HG03565 (cell line): ENCODE data around the gene MINAR1.

ENCODE experiments used
- ATAC-seq: cut with Tn5 transposase; IDR thresholded peaks from one replicate; pipeline ENCODE4 v1.9.1; 2021; ENCODE audit warnings: mild to moderate bottlenecking, moderate library complexity; ENCODE audit not compliant: unreplicated experiment

Gene MINAR1

DNA sequence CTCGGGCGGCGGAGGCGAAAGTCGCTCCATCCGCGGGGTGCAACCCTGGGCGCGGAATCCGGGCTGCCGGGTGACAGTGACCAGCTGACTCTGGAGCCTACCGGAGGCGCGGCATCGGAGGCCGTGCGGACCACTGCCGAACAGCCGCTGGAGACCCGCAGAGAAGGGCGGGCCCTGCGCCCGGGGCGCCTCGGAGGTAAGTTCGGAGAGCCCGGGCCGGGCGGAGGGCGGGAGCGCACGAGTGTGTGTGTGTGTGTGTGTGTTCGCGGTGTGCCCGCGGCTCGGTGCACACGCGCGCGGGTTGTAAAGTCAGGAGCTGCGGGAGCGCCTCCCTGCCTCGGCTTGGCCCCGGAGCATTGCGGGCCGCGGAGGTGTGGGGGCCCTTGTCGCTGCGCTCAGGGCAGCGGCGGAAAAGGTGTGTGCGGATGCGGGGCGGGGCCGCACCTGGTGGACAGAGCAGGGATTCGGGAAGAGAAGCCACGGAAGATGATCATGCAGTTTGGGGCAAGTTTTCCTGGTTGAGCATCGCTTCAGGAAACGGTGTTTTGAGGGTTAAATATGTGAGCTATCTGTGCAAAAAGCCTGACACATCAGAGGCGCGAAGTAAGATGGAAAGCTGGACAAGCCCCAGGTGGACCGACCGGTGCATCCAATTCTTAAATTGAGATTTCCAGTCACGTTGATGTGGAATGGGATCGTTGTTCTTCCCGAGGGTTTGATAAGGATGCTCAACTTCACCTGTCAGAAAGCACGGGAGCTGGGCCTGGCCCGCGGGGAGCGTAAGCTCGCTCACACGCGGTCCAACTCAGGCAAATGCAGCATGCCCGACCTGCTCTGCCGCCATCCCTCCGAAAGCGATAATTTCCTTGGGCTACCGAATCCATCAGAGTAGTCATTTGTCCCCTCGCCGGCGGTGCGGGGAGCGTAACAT lies 474 bp downstream of the MINAR1 start:
- ATAC-seq: no peak

DNA sequence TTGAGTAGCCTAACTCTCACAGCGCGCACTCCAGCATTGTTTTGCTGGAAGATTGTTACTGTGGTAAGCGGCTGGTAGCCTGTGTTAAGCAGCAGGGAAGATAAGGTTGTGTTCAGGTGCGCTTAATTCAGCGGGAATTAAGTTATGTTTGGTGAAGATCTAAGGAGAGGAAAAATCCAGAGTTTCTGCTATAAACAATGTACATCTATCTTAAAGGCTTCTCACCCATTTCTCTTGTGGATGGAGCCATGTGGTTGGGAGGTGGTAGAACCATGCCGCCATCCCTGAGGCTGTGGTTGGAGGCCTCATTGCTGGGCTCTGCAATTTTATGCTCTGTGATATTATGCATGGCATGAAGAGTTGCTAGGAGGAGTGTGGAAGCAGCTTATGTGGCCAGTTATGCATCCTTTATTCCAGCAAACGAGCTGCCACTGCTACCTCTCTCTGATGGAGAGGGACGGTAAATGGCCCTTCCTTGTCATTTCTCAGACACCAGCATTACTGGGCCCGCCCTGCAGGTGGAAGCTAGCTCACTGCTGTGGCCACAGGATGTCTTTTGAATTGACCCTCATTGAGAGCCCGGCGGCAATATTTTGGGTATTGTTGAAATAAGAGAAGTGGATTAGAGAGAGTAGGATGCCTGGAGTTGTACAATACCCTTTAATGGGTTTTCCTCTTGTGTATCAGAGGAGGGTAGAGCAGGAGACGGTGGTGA lies 1.3 kb downstream of the MINAR1 start:
- no peak for ATAC-seq

DNA sequence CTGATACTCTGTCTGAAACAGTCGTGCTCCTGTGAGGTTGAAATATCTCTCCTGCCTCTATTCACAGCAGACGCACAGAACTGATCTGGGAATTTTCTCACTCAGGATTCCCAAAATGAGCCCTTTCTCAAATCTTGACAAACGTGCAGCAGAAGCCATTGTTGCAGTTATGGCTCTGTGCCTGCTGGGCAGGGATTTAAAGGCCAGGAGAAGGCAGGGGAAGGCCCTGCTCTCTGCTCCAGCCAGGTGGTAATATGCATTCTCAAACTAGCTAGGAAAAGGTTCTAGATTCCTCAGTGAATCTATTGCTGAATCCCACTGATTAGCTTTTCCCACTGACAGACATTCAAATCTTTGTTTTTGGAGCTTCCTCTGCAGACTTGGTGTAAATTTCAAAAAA lies 2.2 kb downstream of the MINAR1 start:
- no peak for ATAC-seq

DNA sequence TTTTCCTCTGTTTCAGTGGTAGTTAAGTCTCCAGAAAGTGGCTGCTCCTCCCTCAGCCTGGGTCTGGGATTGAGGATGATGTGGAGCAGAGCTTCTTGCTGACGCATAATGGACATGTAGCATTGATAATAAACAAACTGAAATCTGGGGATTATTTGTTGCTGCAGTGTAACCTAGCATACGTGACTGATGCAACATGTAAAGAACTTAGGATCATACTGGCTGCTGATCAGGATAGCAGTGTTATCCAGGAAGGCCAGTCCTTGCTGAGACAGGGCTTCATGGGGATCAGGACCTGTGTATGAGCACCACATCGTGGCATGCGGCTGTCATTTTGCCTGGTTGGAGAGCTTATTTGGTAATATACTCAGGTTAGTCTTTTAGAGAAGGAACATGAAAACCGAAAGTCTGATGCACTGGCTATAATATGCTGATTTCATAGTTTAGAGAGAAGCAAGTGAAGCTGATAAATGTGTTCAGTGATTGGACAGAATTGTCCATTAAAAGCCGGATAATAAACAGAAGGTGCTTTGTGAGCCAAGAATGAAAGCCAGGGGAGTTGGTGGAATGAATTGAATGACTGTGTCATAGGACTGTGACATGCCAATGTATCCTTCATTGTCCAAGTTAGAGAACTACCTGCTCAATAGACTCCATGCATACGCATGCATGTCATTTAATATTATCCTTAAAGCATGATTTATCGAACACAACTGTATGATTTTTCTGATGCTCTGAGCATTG lies 4.1 kb downstream of the MINAR1 start:
- no peak for ATAC-seq

DNA sequence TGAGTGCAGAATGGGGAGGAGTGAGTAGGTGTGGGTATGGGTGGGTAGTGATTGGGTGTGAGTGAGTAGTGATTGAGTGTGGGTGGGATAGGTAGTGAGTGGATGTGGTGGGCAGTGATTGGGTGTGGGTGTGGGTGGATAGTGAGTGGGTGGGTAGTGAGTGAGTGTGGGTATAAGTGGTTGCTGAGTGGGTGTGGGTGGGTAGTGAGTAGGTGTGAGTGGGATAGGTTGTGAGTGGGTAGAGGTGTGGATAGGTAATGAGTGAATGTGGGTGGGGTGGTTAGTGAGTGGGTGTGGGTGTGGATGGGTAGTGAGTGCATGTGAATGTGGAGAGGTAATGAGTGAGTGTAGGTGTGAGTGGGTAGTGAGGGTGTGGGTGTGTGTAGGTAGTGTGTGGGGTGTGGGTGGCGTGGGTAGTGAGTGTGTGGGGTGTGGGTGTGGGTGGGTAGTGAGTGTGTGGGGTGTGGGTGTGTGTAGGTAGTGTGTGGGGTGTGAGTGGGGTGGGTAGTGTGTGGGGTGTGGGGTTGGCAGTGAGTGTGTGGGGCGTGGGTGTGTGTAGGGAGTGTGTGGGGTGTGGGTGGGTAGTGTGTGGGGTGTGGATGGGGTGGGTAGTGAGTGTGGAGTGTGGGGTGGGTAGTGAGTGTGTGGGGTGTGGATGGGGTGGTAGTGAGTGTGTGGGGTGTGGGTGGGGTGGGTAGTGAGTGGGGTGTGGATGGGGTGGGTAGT lies 5.3 kb downstream of the MINAR1 start:
- no peak for ATAC-seq

DNA sequence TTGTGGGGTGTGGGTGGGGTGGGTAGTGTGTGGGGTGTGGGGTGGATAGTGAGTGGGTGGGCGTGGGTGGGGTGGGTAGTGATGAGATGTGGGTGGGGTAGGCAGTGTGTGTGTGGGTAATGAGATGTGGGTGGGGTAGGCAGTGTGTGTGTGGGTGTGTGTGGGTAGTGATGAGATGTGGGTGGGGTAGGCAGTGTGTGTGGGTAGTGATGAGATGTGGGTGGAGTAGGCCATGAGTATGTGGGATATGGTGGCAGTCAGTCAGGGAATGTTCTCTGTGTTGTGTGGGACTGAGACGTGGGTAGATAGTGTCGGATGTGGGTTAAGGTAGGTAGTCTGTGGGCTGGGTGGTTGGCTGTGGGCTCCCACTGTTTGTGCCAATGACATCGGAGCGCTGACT lies 7.1 kb downstream of the MINAR1 start:
- no peak for ATAC-seq

DNA sequence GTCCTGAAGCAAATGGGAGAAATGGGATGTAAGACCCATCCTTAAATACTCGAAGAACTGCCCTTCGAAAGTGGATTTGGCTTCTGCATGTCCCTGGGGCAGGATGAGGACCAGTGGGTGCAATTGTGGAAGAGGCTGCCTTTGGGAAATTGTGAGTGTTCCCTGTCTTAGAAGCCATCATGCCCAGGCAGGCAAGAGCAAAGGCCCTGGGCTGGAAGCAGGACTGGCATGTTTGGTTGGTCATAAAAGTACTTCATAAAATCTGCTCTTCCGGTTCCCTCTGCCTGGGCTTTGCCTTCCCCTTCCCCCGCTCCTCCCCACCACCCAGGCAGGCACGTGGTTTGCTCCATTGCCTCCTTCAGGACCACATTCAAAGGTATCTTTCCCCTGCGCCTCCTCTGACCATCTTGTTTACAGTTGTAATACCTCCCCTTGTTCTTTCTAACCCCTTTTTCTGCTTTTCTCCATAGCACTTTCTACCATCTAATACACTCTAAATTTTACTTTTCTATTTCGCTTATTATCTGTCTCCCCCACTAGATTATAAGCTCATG lies 8.3 kb downstream of the MINAR1 start:
- no peak for ATAC-seq

DNA sequence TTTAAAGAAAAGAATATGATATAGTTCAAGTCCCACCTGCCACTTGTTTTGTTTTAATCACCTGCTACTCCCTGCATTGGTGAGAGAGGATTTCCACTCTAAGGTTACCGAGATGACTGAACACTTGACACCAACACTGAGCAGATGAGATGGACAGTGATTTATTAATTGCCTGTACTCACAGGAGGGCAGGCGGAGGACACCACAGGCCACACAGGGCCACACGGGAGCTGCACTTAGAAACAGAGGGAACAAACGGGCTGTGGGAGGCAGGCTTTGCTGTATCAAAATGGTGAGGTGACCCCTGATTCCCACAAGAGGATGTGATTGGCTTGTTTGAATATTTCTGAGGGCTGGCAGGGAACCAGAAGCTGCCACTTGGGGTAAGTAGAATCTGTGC lies 10.8 kb downstream of the MINAR1 start:
- no peak for ATAC-seq

DNA sequence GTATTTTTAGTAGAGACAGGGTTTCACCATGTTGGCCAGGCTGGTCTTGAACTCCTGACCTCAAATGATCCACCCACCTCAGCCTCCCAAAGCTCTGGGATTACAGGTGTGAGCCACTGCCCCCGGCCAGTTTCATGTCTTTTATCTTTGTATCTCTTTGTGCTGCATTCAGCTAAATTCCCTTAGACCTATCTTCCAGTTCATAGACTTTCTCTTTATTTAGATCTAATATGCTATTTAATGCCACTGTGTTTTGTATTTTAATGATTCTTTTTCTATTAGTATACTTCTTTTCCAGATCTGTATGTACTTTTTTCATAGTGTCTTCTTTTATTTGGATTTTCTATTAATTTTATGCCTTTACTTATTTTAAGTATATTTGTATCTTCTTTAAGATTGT lies 14.9 kb downstream of the MINAR1 start:
- no peak for ATAC-seq

DNA sequence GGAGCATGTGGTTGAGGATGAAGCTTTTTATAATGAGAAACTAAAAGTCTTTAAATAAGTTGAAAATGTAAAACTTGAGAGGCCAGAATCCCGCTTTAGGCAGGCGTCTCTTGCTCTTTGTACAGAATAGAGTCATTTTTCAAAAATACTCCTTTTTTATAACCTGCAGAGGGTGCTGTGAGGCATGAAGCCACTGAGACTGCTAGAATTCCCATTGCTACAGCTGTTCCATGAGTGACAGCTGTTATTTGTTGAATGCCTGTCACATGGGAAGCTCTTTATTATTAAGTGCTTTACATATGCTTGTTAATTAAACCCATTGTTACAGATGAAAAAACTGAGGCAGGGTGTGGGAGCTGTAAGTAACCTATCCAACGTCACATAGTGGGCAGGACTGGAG lies 18.5 kb downstream of the MINAR1 start:
- no peak for ATAC-seq

DNA sequence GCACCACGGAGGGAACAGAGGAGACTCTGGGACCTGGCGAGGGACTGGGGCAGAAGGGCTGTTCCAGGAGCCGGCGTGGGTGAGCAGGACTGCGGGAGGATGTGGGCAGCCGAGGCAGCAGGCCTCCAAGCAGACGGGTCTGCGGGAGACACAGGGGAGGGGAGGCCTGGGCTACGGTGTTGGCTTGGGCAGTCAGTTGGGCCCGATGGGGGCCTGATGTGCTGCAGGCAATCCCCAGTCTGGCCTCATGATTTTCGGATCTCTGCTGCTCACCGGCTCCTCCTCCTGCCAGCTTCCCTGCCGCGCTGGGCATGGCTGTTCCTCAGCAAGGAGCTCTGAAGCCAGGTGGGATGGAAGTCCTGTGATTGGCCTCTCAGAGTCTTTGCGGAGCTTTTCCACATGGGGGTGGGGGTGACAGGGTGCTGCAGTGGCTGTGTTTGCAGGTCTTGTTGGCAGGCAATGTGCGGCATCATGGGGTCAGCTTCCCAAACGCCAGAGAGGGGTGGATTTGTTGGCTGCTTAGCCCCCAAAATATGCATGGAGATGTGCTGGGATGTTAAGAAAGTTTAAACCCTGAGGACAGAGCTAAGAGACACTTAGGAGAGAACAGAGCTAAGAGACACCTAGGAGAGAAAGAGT lies 19.3 kb downstream of the MINAR1 start:
- ATAC-seq: no peak

DNA sequence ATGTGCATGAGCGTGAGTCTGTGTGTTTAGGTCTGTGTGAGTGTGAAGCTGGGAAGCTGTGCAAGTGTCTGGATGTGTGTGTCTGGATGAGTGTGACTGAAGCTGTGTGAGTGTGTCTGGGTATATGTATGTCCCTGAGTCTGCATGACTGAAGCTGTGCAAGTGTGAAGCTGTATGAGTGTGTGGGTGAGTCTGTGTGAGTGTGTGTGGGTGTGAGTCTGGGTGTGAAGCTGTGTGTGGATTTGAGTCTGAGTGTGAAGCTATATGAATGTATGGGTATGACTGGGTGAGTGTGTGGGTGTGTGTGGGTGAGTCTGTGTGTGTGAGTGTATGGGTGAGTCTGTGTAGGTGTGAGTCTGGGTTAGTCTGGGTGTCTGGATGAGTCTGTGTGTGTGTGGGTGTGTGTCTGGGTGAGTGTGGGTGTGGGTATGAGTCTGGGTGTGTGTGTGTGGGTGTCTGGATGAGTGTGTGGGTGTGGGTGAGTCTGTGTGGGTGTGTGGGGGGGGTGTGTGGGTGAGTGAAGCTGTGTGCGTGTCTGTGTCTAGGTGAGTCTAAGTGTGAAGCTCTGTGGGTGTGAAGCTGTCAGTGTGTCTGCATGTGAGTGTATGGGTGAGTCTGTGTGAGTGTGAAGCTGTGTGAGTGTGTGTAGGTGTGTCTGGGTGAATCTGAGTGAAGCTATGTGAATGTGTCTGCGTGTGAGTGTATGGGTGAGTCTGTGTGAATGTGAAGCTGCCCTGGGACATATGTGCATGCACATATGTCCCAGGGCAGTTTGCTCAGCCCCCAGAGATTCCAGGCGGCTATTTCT lies 20.3 kb downstream of the MINAR1 start:
- no peak for ATAC-seq

DNA sequence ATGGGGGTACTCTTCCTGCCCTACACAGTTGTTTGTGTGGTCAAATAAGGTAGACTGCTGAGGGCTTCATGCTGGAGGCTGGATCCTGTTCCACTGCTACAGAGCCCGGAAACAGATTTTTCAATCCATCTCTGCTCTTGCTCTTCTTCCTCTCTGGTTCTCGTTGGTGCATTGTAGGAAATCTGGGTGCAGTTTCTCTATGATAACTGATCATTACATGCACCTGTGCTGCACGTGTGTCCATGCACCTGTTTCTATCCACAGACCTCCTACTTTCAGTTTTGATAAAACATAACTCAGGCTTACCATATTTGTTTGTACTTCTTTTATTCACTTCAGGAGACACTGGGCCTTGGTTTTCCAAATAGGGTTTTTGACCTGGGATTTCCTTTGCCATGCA lies 21.3 kb downstream of the MINAR1 start:
- ATAC-seq: no peak

DNA sequence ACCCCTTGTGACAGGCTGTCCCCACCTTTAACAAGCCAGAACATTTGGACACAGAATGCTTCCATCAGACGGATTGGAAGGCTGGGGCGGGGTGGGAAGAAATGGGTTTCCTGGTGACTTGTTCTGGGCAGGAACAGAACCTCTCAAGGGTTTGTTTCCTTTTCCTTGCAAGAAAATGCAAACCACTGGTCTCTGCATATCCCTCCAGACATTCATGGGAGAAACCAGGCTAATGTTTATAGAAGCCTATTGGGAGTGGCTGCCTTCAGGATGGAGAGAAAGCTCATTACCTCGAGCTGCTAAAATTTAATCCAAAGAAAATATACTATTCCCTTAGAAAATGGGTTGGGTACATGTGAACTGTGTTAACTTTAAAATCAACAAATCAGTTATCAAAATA lies 21.9 kb downstream of the MINAR1 start:
- ATAC-seq: no peak

DNA sequence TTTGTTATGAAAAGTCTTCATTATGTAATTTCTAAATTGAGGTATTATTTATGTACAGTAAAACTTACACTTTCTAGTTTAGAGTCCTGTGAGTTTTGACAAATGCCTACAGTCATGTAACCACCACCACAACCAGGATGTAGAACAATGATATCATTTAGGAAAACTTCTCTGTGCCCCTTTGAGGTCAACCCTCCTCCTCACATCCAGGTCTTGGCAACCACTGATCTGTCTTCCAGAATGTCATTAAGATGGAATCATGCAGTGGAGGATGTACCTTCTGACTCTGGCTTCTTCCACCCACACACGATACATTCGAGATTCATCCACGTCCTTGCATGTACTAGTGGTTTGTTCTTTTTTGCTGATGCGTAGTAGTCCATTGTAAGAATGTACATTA lies 23.2 kb downstream of the MINAR1 start:
- no peak for ATAC-seq

DNA sequence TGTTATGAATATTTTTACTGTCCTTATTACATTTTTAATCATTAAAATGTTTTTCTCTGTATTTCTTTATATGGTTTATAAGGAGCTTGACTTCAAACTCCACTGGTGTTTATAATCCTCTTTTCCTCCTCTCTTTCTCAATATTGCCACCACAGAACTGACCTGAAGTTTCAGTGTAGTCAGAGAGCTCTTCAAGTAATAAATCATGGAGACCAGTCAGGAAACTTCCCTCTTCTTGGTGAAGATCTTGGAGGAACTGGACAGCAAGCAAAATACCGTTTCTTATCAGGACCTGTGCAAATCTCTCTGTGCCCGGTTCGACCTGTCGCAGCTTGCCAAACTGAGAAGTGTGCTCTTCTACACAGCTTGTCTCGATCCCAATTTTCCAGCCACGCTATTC lies 23.8 kb downstream of the MINAR1 start:
- ATAC-seq: no peak

DNA sequence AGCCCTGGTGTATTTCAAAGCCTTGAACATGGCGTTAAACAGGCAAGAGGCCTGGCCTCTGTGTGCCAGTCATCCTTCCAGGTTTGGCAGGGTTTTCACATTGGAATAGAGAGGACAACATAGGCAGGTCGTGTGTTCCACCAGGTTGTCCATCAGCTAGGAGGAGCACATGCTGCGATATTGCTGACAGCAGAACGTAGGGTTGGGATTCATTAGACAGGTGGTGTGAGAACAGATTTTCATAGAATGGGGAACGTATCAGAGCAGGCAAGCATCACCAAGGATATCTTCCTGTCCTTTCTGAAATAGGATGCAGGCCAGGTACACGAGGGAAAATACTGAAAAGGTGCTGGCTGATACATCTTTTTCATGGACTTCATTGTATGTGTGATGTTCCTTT lies 26.4 kb downstream of the MINAR1 start:
- no peak for ATAC-seq

DNA sequence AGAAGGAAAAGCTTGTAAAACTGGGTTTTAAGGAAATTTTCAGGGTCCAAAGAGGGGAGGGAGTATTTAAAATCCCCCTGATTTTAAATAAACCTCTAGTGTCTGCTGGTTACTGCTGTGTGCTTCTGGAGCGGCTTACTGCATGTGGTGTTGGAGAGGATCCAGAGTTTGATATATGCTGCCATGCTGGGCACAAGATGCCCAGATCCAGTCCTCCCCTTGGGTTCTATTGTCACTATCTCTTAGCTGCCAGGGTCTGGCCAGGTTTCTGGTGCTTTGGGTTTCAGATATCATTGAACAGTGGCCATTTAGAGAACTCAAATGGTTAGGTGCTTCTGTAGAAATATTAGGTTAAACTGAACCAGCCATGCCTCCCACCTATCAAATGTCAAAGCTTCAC lies 27.5 kb downstream of the MINAR1 start:
- ATAC-seq: no peak

DNA sequence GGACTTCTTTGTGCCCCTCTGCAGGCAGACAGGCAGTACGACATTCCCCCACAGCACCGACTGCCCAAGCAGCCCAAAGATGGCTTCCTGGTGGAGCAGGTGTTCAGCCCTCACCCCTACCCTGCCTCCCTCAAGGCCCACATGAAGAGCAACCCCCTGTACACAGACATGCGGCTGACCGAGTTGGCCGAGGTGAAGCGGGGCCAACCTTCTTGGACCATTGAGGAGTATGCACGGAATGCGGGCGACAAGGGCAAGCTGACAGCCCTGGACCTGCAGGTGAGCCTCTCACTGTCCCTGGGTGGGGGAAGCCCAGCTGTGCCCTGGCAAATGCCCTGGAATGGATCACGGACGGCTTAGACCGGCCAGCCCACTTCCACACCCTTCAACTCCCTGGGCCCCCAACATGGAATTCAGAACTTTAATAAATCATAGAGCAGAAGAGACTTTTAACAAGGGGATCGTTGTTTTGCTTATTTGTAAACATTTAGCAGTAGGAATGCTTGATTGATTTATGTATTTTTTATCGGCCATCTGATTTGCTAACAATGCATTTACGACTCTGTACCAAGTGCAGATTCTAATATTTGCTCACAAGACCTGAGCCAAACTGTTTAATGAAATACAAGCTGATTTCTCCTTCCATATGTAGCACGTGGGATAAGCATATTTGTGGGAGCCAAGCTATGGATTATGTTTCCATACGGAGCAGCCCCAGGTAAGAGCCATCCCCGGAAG lies 31.1 kb downstream of the MINAR1 start:
- no peak for ATAC-seq
